IPS-18c (cell line): Measurements from ENCODE around the gene MRPL58.

ENCODE experiments used
- H3K4me3 ChIP-seq: 2 replicates; pipeline ENCODE4 v1.7.0; 2013; ENCODE audit warnings: low read depth, mild to moderate bottlenecking, low read length, moderate library complexity; ENCODE audit not compliant: insufficient read depth
- H3K9me3 ChIP-seq: one replicate; pipeline ENCODE4 v1.6.1; 2013; ENCODE audit warnings: mild to moderate bottlenecking, low read length, moderate library complexity; ENCODE audit not compliant: control insufficient read depth, insufficient read depth

The MRPL58 gene

DNA sequence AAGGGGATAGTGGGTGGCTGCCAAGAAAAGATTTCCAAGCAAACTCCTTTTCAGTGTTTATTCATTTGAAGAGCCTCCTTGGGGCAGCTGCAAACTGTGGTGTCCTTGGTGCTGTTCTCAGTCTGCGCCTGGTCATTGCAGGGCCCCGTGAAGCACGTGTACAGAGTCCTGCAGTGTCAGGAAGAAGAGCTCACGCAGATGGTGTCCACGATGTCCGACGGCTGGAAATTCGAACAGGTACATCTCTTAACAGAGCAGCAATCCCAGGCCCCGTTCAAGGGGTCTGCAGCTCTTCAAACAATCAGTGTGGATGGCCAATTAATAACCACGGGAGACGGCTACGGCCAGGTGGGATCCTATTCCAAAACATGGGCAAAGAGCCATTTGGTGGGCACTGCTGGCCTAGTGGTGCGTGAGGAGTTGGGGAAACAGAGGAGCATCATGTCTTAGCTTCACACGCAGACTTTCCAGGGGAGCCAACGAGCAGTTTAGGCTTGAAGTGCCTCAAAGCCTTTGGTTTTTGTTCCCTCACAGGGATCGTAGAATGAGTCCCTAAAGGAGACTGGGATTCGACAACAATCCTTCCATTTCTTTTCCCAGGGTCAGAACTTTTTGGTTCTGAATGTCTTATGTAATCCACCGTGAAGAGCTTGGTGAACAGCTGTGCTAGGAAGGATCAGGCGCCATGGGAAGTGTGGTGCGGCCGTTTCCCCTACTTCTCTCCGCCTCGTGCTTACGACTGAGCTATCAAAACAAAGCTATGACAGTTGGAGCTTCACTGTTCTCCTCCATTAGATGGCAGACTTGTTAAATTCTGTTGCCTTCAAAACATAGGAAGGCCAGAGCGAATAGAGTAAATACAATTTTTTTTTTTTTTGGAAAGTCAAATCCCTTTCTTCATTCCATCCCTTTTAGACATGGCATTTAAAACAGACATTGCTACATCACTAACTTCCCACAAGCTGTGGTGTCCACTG, 47.2 kb downstream of the MRPL58 start:
- Histone ChIP-seq H3K4me3 (no peak overlapping the region), H3K9me3 (no peaks in the 10 kb centered on the region)

DNA sequence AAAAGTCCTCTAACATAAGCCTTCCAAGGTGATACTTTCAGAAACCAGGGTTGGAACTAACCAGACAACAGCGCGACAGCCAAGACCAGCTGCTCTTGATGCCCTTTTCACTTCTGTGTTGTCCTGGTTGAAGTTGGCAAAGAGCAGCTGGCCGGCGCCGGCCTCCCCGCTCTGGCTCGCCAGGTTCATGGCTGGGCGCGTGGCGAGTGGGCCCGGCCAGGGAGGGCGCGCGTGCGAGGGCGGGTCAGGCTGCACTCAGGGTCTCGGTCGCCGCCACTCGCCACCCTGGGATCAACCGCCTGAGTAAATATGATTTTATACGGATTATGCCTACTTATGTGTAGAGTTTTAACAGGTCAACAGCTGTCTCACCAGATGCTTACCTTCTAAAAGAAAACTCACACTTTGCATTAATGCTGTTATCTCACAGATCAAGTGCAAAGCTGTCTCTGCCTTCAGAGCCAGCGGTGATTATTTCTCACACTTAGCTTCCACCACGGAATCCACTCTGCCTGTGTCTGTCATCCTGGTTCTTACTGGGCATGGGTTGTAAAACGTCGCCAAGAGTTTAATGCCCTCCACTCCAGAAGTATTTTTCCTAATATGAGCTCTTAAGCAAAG, 48.1 kb downstream of the MRPL58 start:
- no peaks in the 10 kb centered on the region for H3K9me3 ChIP-seq
- H3K4me3 ChIP-seq: no peak overlapping the region

GRCh38 chr17:75061055-75061438, 48.6 kb downstream of the MRPL58 start:
- Histone ChIP-seq H3K4me3 (no peak overlapping the region), H3K9me3 (no peaks in the 10 kb centered on the region)

GRCh38 chr17:75061618-75062017, 49.1 kb downstream of the MRPL58 start:
- no peaks in the 10 kb centered on the region for H3K9me3 ChIP-seq
- H3K4me3 ChIP-seq: no peak overlapping the region

GRCh38 chr17:75063201-75063600, 50.7 kb downstream of the MRPL58 start:
- Histone ChIP-seq H3K4me3 (no peak overlapping the region), H3K9me3 (no peaks in the 10 kb centered on the region)

DNA sequence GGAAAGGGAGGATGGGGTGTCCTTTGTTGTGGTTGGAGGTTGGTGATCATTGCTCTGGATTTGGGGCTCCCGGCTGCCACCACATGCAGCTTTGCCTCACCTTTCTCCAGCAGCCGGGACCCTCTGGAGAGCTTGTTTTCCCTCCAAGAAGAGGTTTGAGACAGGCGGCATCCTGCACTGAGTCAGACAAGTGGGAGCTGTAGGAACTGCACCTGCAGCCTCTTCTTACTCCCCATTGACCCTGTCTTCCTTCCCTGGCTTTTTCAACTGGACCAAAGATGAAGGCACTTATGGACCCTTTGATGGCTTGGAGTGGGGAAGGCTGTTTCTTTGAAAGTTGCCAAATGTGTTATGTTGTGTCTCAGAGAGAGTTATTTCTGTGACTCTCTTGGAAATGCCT, 51.2 kb downstream of the MRPL58 start:
- Histone ChIP-seq H3K9me3 (no peaks in the 10 kb centered on the region), H3K4me3 (no peak overlapping the region)

DNA sequence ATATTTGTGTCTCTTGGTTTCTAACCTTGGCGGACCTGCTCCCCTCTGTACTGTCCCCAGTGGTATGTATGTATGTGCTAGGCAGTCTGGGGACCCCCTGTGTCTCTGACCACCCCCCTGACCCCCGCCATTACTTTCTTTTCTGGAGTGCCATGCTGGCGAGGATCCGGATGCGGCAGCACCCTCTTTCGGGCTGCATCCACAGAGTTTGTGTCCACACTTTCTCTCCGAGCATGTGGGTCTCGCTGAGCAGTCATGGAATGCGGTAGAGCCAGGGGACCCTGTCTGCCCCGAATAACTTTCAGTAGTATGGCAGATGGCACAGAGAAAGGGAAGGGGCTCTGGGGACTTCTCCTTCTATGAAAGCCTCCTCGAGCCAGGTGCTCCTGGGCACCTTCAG, 51.6 kb downstream of the MRPL58 start:
- no peak overlapping the region for H3K4me3 ChIP-seq

DNA sequence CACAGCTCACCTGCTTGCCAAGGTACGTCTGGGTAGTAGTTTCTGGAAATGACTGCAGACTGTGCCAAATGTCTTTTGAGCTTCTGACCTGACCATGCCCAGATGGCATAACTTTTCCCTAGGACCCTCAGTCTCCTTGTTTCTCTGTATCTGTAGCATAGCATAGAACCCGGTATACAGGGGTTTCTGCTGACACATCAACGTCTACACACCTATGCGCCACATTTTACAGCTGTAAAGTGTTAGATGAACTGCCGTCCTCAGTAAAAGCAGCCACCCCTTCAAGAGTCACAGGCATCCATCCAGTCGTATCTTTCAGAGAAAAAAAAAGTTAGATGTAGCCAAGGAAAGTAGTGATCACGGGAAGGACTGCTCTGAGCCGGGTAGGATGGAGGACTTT, 52.0 kb downstream of the MRPL58 start:
- Histone ChIP-seq H3K4me3 (no peak overlapping the region), H3K9me3 (no peaks in the 10 kb centered on the region)

More for the DNA sequence above, 51.6 kb downstream of the MRPL58 start:
- H3K9me3 ChIP-seq: no peaks in the 10 kb centered on the region

GRCh38 chr17:75064867-75065561, 52.5 kb downstream of the MRPL58 start:
- no peak overlapping the region for H3K4me3 ChIP-seq
- no peaks in the 10 kb centered on the region for H3K9me3 ChIP-seq

- Histone ChIP-seq H3K9me3 (no peaks in the 10 kb centered on the region), H3K4me3 (no peak overlapping the region)
Measured at GRCh38 chr17:75065562-75066151, 53.2 kb downstream of the MRPL58 start.

DNA sequence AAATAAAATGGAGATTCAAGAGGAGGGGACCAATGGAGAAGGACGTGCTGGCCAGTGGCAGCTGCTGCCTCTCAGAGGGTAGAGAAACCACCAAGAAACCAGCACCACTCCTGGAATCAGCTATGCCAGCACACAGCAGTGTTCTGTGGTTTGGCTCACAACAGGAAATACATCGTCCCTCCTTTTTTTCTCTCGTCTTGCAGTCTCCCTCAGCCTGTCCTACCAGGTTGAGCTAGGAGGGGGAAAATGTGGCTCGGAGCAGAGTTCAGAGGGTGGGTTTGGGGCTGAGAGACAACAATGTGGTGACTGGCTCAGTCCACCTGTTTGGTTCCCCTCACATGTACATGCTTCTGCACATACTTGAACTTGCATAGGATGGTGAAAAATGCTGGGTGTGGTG, 55.4 kb downstream of the MRPL58 start:
- H3K4me3 ChIP-seq: no peak overlapping the region

GRCh38 chr17:75068750-75069149, 56.3 kb downstream of the MRPL58 start:
- H3K9me3 ChIP-seq: no peaks in the 10 kb centered on the region
- H3K4me3 ChIP-seq: no peak overlapping the region

More for the DNA sequence above, 55.4 kb downstream of the MRPL58 start:
- H3K9me3 ChIP-seq: no peaks in the 10 kb centered on the region

- no peak overlapping the region for H3K4me3 ChIP-seq
- H3K9me3 ChIP-seq: no peaks in the 10 kb centered on the region
Measured at GRCh38 chr17:75069783-75070182, 57.3 kb downstream of the MRPL58 start.
